ENCODE results near the gene SP110. TPM values are rescaled to one million over a fixed set of nuclear protein-coding genes. Genes with fewer than 3 reads are reported as not detected.
"Not testable (repeated sequence)": the region's sequence is repeated elsewhere in the genome, so short reads cannot be mapped to it uniquely, and the experiment has no call there.

SP110 gene
- 10 to 100 TPM; 81.8 to 87.6 TPM for total RNA-seq

- DNase-seq: peak; percentile 81
- Mint-ChIP-seq H3K4me1 (peaks cover 46% of the 10 kb centered on the region), H3K27me3 (no peaks in the 10 kb centered on the region), H3K9me3 (no peaks in the 10 kb centered on the region), H3K36me3 (peaks cover 43% of the 10 kb centered on the region), H3K27ac (peak within 1 kb of the TSS; percentile 98), H3K4me3 (peak within 1 kb of the TSS; percentile 99)
Observed at GRCh38 chr2:230219419-230220331, at the start of gene SP110. Gene SP110, minus strand, starts transcription at chr2:230219984. Its CDS starts 3,057 bp downstream, at chr2:230216927.

GRCh38 chr2:230268606-230269243, 48.9 kb upstream of the SP110 start:
- Mint-ChIP-seq H3K36me3 (peaks cover 63% of the 10 kb centered on the region), H3K9me3 (peaks cover 9% of the 10 kb centered on the region), H3K27me3 (no peaks in the 10 kb centered on the region), H3K4me3 (peak overlapping the region; percentile 5), H3K4me1 (peaks cover 36% of the 10 kb centered on the region), H3K27ac (peak overlapping the region; percentile 46)
- no peak for DNase-seq

- H3K4me3 Mint-ChIP-seq: no peak overlapping the region
- H3K36me3 Mint-ChIP-seq: peaks cover 63% of the 10 kb centered on the region
- no peak for DNase-seq
- H3K4me1 Mint-ChIP-seq: peaks cover 48% of the 10 kb centered on the region
- no peaks in the 10 kb centered on the region for H3K27me3 Mint-ChIP-seq
- H3K9me3 Mint-ChIP-seq: peaks cover 9% of the 10 kb centered on the region
- H3K27ac Mint-ChIP-seq: peak overlapping the region; percentile 39
Observed at GRCh38 chr2:230267556-230267955, 47.8 kb upstream of the SP110 start.

- no peak for DNase-seq
- no peak overlapping the region for H3K27ac Mint-ChIP-seq
- peaks cover 53% of the 10 kb centered on the region for H3K4me1 Mint-ChIP-seq
- H3K36me3 Mint-ChIP-seq: peaks cover 62% of the 10 kb centered on the region
- H3K4me3 Mint-ChIP-seq: no peak overlapping the region
- H3K9me3 Mint-ChIP-seq: peaks cover 10% of the 10 kb centered on the region
- H3K27me3 Mint-ChIP-seq: no peaks in the 10 kb centered on the region
Observed at GRCh38 chr2:230267059-230267458, 47.3 kb upstream of the SP110 start.

- Mint-ChIP-seq H3K27ac (no peak overlapping the region), H3K27me3 (no peaks in the 10 kb centered on the region)
Observed at GRCh38 chr2:230266638-230267037, 46.9 kb upstream of the SP110 start.

GRCh38 chr2:230264945-230265344, 45.2 kb upstream of the SP110 start:
- not testable (repeated sequence) for DNase-seq, H3K27me3 Mint-ChIP-seq, H3K27ac Mint-ChIP-seq, H3K4me3 Mint-ChIP-seq
- Mint-ChIP-seq H3K4me1 (peaks cover 70% of the 10 kb centered on the region), H3K36me3 (peaks cover 66% of the 10 kb centered on the region), H3K9me3 (peaks cover 19% of the 10 kb centered on the region)

More at GRCh38 chr2:230266638-230267037, 46.9 kb upstream of the SP110 start:
- Mint-ChIP-seq H3K4me3 (no peak overlapping the region), H3K4me1 (peaks cover 57% of the 10 kb centered on the region), H3K36me3 (peaks cover 62% of the 10 kb centered on the region), H3K9me3 (peaks cover 10% of the 10 kb centered on the region)
- no peak for DNase-seq

GRCh38 chr2:230262246-230262645, 42.5 kb upstream of the SP110 start:
- Mint-ChIP-seq H3K9me3 (peaks cover 19% of the 10 kb centered on the region), H3K4me3 (peak overlapping the region; percentile 52), H3K36me3 (peaks cover 64% of the 10 kb centered on the region), H3K27ac (peak overlapping the region; percentile 70), H3K4me1 (peaks cover 60% of the 10 kb centered on the region), H3K27me3 (no peaks in the 10 kb centered on the region)
- no peak for DNase-seq

GRCh38 chr2:230258483-230258882, 38.7 kb upstream of the SP110 start:
- peaks cover 54% of the 10 kb centered on the region for H3K36me3 Mint-ChIP-seq
- no peak for DNase-seq
- H3K27me3 Mint-ChIP-seq: no peaks in the 10 kb centered on the region
- H3K4me3 Mint-ChIP-seq: no peak overlapping the region
- H3K27ac Mint-ChIP-seq: no peak overlapping the region
- H3K4me1 Mint-ChIP-seq: peaks cover 53% of the 10 kb centered on the region
- H3K9me3 Mint-ChIP-seq: peaks cover 25% of the 10 kb centered on the region

- no peaks in the 10 kb centered on the region for H3K27me3 Mint-ChIP-seq
- no peak overlapping the region for H3K4me3 Mint-ChIP-seq
- peaks cover 36% of the 10 kb centered on the region for H3K4me1 Mint-ChIP-seq
- peaks cover 42% of the 10 kb centered on the region for H3K36me3 Mint-ChIP-seq
- H3K27ac Mint-ChIP-seq: peak overlapping the region; percentile 91
- H3K9me3 Mint-ChIP-seq: peaks cover 22% of the 10 kb centered on the region
- no peak for DNase-seq
Observed at GRCh38 chr2:230256733-230257332, 37.0 kb upstream of the SP110 start.

GRCh38 chr2:230254152-230254881, 34.5 kb upstream of the SP110 start:
- Mint-ChIP-seq H3K27me3 (no peaks in the 10 kb centered on the region), H3K4me1 (peaks cover 20% of the 10 kb centered on the region), H3K9me3 (peaks cover 6% of the 10 kb centered on the region), H3K27ac (no peak overlapping the region), H3K4me3 (no peak overlapping the region), H3K36me3 (peaks cover 22% of the 10 kb centered on the region)
- no peak for DNase-seq

GRCh38 chr2:230250231-230250630, 30.4 kb upstream of the SP110 start:
- H3K9me3 Mint-ChIP-seq: no peaks in the 10 kb centered on the region
- no peak overlapping the region for H3K27ac Mint-ChIP-seq
- peaks cover 2% of the 10 kb centered on the region for H3K36me3 Mint-ChIP-seq
- DNase-seq: no peak
- H3K4me1 Mint-ChIP-seq: no peaks in the 10 kb centered on the region
- H3K27me3 Mint-ChIP-seq: no peaks in the 10 kb centered on the region
- H3K4me3 Mint-ChIP-seq: no peak overlapping the region

GRCh38 chr2:230246206-230246605, 26.4 kb upstream of the SP110 start:
- H3K9me3 Mint-ChIP-seq: peaks cover 2% of the 10 kb centered on the region
- no peak overlapping the region for H3K27ac Mint-ChIP-seq
- no peaks in the 10 kb centered on the region for H3K4me1 Mint-ChIP-seq
- H3K27me3 Mint-ChIP-seq: no peaks in the 10 kb centered on the region
- DNase-seq: no peak
- H3K4me3 Mint-ChIP-seq: no peak overlapping the region
- peaks cover 19% of the 10 kb centered on the region for H3K36me3 Mint-ChIP-seq

GRCh38 chr2:230244211-230244610, 24.4 kb upstream of the SP110 start:
- Mint-ChIP-seq H3K4me1 (no peaks in the 10 kb centered on the region), H3K4me3 (no peak overlapping the region), H3K9me3 (peaks cover 2% of the 10 kb centered on the region), H3K27ac (no peak overlapping the region), H3K27me3 (no peaks in the 10 kb centered on the region), H3K36me3 (peaks cover 22% of the 10 kb centered on the region)
- DNase-seq: no peak

- Mint-ChIP-seq H3K4me1 (peaks cover 33% of the 10 kb centered on the region), H3K9me3 (peaks cover 16% of the 10 kb centered on the region), H3K36me3 (peaks cover 39% of the 10 kb centered on the region), H3K4me3 (no peak overlapping the region), H3K27me3 (no peaks in the 10 kb centered on the region), H3K27ac (peak overlapping the region; percentile 64)
- DNase-seq: no peak
Observed at GRCh38 chr2:230234845-230235244, 15.1 kb upstream of the SP110 start.
